ENCODE measurements around the gene SLC6A17.

SLC6A17 gene

DNA sequence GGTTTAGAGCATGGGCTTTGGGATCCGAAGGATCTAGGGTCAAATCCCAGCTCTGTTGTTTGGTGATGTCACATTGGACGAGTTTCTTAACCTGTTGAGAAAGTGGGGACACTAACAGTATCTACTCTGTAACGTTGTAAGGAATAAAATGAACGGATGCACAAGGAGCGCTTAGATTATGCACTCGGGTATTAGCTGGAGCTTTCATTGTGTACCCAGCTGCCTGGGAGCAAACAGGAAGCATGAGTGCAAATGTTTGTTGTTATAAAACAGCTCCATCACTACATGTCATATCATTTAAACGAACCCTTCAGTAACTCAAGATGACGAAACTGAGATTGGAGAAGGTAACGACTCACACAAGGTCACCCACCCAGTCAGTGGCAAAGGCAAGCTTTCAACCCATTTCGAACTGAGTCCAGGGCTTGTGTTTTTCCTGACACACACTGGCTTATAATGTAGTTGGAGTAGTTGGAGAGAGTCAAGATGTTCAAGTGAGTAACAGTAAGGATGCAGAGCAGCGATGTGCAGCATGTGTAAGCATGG is 16.2 kb upstream of the SLC6A17 start:
- H3K4me3 ChIP-seq (ENCODE audit: low read depth, low read length), result no peak overlapping the region
- TF ChIP-seq, protein P1, sequence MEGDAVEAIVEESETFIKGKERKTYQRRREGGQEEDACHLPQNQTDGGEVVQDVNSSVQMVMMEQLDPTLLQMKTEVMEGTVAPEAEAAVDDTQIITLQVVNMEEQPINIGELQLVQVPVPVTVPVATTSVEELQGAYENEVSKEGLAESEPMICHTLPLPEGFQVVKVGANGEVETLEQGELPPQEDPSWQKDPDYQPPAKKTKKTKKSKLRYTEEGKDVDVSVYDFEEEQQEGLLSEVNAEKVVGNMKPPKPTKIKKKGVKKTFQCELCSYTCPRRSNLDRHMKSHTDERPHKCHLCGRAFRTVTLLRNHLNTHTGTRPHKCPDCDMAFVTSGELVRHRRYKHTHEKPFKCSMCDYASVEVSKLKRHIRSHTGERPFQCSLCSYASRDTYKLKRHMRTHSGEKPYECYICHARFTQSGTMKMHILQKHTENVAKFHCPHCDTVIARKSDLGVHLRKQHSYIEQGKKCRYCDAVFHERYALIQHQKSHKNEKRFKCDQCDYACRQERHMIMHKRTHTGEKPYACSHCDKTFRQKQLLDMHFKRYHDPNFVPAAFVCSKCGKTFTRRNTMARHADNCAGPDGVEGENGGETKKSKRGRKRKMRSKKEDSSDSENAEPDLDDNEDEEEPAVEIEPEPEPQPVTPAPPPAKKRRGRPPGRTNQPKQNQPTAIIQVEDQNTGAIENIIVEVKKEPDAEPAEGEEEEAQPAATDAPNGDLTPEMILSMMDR (IDR thresholded peaks at IDR 0.05; ENCODE audit: low read depth, low read length, missing control alignments), result no peak
- no peak for DNase-seq (ENCODE audit: low read depth)

DNA sequence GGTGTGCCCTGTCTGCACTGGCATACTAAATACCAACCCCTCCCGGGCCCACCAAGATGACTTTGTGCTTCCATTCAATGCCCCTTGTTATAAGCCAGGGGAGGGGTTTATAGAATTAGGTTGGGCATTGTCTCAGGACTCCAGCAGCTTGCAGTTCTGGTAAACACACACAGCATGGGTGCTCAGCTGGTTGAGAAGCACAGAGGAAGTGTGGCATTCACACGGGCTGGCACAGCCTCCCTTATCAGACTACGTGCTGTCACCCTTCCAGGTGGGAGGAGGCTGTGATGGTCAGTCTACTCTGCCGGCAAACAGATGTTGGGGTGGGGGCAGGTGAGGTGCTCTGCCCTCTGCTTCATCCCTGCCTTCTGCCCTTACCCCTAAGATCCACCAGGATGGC is 15.0 kb upstream of the SLC6A17 start:
- H3K4me3 ChIP-seq (ENCODE audit: low read depth, low read length), result no peak overlapping the region
- TF ChIP-seq, protein P1 (IDR thresholded peaks at IDR 0.05; ENCODE audit: low read depth, low read length, missing control alignments), result no peak
- no peak for DNase-seq (ENCODE audit: low read depth)

DNA sequence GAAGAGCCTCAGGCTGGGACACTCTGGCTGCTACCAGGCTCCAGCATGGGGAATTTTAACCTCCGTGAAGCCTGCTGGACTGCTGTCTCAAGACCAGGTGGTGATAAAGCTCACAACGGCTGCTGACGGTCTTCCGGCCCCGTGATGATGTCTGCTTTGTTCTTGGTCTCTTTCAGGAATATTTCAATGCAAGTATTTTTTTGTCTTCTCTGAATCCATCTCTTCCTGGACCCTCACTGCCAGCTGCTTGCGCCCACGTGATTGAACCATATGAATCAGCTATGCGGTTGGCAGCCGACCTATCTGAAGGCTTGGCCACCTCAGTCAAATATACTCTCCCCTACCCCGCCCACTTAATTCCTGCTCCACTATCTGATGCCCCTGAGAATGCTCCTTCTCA is 14.6 kb upstream of the SLC6A17 start:
- DNase-seq (ENCODE audit: low read depth), result no peak
- TF ChIP-seq, protein P1 (IDR thresholded peaks at IDR 0.05; ENCODE audit: low read depth, low read length, missing control alignments), result no peak
- no peak overlapping the region for H3K4me3 ChIP-seq (ENCODE audit: low read depth, low read length)

DNA sequence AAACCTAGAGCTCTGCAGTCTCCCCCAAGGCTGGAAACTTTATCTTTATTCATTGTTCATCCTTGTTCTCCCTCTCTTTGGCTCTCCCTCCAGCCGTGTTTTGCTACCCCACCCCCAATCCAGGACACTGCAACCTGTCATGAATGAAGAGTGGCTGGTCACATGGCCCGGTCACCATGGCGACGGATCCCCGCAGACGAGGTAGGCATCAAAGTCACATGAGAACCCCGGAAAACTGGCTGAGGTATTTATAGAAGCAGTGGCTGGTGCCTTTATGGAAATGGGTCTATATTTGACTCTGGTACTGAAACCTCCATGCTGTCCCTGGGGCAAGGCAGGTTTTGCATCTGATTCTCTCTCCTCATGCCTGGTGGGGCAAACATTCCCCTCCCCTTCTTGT is 13.4 kb upstream of the SLC6A17 start:
- H3K4me3 ChIP-seq (ENCODE audit: low read depth, low read length), result no peak overlapping the region
- TF ChIP-seq, protein P1 (IDR thresholded peaks at IDR 0.05; ENCODE audit: low read depth, low read length, missing control alignments), result no peak
- DNase-seq (ENCODE audit: low read depth), result no peak

DNA sequence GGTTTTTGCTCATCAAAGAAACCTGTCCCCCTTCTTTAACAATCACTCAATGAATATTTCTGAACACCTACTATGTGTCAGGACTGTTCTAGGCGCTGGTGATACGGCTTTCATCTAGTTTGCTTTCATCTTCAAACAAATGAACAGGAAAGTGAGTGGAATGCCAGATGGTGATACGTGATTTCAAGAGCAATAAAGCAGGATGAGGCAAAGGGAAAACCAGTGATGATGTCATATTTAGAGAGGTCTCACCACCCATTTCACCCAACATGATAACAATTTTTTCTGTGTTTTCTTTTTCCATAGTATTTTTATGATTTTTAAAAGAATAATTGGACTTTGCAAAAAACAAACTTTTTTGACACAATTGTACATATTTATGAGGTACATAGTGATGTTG is 11.3 kb upstream of the SLC6A17 start:
- TF ChIP-seq, protein P1 (IDR thresholded peaks at IDR 0.05; ENCODE audit: low read depth, low read length, missing control alignments), result no peak
- no peak overlapping the region for H3K4me3 ChIP-seq (ENCODE audit: low read depth, low read length)
- no peak for DNase-seq (ENCODE audit: low read depth)

DNA sequence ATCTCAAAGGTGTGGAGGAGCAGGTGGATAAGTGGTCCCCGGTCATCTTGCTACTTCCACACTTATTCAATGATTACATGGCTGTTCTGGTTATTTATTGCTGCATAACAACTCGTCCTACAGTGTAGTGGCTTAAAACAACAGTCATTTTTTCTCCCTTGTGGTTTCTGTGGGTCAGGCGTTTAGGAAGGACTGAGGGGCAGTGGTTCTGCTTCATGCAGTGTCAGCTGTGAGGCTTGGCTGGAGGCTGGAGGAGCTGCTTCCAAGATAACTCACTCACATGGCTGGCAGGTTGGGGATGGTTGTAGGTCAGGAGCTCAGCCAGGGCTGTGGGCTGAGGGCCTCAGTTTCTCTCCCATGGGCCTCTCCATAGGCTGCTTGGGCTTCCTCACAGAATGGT is 5.9 kb upstream of the SLC6A17 start:
- no peak overlapping the region for H3K4me3 ChIP-seq (ENCODE audit: low read depth, low read length)
- DNase-seq (ENCODE audit: low read depth), result no peak
- TF ChIP-seq, protein P1 (IDR thresholded peaks at IDR 0.05; ENCODE audit: low read depth, low read length, missing control alignments), result no peak

DNA sequence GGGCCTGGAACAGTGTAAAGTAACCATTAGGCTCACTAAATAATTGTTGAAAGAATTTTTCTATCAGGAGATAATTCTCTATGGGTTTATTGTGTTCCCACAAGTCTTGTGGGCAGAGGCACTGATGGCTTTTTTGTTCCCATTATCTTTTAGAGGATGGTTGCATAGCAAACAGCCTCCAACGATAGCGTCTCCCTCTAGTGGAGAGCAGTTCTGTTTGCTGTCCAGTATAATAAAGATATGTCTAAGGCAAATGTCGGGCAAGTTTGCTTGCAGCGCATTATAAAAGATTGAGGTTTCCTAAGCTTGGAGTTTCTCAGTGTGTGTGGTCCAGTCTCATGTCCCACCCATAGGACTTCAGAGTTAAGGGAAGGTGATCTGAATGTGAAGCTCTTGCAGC is 1.3 kb upstream of the SLC6A17 start:
- no peak overlapping the region for H3K4me3 ChIP-seq (ENCODE audit: low read depth, low read length)
- TF ChIP-seq, protein P1 (IDR thresholded peaks at IDR 0.05; ENCODE audit: low read depth, low read length, missing control alignments), result peak; percentile 38
- DNase-seq (ENCODE audit: low read depth), result no peak

Measured in GM12864 (cell line).